ENCODE results near the gene SMIM44.

SMIM44 gene

DNA sequence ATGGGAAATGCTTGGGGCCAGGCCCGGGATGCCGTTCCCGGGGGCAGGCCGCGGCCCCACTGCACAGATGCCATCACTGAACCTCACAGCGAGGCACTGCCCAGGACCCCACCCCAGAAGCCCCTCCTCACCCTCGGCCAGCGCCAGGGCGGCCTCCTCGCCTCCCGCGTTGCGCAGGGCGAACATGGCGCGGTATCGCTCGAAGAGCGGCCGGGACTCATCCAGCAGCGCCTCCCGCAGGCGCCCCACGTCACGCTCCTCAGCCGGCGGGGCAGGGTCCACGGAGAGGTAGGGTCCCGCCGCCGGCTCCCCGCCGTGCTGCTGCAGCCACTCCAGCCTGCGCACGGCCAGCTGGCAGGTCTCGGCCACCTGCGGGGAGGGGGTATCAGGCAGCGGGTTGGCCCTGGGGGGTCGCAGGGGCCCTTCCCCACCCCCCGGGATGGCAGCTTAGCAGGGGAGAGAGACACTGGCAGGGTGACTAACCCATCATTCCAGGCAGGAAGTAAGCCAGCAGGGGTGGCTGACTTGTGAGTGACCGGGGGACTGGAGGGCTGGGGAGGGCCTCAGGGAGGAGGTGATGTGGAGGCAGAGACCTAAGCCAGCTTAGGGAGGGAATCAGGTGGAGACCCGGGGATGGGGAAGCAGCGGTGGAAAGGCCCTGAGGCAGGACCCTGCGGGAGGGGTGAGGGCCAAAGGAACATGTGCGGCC, 9.0 kb upstream of the SMIM44 start:
- TF ChIP-seq, protein P1, sequence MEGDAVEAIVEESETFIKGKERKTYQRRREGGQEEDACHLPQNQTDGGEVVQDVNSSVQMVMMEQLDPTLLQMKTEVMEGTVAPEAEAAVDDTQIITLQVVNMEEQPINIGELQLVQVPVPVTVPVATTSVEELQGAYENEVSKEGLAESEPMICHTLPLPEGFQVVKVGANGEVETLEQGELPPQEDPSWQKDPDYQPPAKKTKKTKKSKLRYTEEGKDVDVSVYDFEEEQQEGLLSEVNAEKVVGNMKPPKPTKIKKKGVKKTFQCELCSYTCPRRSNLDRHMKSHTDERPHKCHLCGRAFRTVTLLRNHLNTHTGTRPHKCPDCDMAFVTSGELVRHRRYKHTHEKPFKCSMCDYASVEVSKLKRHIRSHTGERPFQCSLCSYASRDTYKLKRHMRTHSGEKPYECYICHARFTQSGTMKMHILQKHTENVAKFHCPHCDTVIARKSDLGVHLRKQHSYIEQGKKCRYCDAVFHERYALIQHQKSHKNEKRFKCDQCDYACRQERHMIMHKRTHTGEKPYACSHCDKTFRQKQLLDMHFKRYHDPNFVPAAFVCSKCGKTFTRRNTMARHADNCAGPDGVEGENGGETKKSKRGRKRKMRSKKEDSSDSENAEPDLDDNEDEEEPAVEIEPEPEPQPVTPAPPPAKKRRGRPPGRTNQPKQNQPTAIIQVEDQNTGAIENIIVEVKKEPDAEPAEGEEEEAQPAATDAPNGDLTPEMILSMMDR (IDR thresholded peaks at IDR 0.05; ENCODE audit: low read depth, low read length), result no peak
- no peak for DNase-seq (ENCODE audit: extremely low read depth, low read depth)

DNA sequence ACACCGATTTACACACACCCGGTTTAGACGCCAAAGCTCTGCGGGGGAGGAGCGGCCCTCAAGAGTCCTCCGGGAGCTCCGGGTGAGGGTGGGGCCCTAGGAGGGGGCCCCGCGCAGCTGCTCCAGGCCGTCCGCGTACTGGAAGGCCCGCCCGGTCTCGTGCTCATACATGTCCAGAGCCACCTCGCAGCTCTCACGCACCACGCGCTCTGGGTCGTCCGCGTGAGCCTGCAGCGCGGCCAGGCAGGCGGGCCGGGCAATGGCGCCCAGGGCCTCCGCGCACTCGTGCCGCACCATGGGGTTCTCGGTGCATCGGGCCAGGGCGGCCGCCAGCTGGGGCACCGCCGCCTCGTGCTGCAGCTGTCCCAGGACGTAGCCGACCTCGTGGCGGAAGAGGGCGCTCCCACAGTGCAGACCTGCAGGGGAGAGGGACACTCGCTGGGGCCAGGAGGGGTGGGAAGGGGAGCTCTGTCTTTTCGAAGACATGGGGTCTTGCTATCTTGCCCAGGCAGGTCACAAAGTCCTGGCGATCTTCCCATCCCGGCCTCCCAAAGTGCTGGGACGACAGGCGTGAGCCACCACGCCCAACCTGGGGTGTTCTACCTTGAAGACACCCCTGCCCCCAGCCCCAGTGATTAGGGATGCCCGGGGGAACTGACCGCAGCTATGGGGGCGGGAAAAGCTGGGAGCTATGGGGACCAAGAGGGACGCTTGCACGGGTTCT, 8.3 kb upstream of the SMIM44 start:
- no peak for DNase-seq (ENCODE audit: extremely low read depth, low read depth)
- TF ChIP-seq, protein P1 (IDR thresholded peaks at IDR 0.05; ENCODE audit: low read depth, low read length), result no peak

DNA sequence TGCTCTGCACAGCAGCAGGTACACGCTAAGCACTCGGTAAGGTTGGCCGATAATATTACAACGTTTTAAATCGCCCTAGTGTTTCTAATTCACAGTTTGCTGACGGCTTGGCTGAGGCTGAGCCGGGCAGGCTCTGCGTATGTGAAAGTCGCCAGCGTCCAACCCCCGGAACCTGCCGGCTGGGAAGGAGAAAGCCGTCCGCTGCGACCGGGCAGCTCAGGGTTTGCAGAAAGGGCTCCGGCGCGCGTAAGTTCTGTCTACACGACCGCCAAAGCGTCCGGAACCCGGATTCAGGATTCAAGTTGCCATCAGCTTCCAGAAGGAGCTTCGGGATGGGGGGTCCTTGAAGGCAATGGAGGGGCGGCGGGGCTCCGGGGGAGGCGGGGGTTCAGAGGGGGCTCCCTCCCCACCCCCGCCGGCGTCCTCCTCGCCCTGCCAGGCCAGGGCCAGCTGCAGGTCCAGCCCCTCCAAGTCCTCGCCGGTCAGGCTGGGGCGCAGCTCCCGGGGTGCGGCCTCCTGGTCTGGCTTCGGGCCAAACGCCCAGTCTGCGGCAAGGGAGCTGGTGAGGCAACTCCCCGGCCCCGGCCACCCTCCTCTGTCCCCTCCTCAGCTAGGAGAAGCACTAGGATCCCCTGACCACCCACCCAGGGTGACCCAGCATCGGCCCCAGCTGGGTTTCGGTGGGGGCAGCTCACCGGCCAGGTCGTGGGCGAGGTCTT, 575 bp downstream of the SMIM44 start:
- TF ChIP-seq, protein P1 (IDR thresholded peaks at IDR 0.05; ENCODE audit: low read depth, low read length), result no peak
- DNase-seq (ENCODE audit: extremely low read depth, low read depth), result no peak

DNA sequence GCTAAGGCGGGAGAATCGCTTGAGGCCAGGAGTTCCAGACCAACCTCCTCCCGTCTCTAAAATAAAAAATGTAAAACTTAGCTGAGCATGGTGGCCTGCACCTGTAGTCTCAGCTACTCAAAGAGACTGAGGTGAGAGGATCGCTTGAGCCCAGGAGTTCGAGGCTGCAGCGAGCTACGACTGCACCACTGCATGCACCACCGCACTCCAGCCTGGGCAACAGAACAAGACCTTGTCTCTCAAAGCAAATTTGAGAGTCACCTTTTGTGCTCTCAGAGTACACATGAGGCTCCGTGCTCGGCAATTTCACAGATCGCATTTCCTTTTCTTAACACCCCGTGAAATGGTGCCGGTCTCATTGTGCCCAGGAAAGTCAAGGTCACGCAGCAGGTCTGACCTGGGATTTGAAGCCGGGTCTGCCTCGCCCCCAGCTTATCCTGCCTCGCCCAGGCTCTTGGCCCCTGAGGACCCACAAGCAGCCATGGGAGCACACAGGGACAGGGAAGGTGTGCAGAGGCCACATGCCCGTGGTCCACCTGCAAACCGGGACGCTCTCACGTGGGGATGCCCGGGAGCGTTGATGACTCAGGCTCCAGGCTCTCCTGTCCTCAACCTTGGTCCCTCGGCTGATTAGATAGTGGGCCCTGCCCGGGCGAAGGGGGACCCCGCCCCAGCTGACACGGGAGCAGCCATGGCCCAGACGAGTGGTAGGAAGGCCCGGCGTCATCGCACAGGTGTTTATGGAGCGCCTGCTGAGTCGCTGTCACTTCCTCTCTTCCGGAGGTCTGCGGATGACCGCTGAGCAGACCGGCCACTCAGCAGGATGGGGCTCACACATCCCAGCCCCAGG, 1.8 kb downstream of the SMIM44 start:
- TF ChIP-seq, protein P1 (IDR thresholded peaks at IDR 0.05; ENCODE audit: low read depth, low read length), result no peak
- no peak for DNase-seq (ENCODE audit: extremely low read depth, low read depth)

DNA sequence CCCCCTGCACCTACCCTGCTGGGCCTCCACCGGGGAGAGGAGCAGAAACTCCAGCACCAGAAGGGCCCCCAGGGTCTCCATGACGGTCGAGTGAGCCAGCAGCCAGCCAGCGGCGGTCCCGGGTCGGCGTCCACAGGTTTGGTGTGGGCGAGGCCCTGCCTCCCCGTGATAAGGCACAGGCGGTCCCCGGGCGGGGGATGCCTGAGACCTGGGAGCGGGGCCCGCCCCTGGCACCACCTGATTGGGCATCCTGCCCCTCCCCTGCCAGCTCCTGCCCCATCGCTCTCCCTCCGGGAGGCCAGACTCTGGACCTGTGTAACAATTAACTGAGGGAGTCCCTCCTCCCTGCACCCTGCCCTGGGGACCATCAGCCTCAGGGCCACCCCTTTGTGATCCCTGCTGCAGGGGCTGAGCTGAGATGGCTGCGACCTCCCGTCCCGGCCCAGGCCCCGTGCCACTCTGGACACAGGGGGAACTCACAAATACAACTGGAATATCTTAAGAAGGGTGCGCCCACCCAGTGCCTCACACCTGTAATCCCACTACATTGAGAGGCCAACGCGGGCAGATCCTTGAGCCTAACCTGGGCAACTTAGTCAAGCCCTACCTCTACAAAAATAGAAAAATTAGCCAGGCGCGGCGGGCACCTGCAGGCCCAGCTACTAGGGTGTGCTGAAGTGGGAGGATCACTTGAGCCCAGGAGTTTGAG, 2.7 kb downstream of the SMIM44 start, which contains the start of gene SMIM24:
Gene SMIM24, minus strand, starts transcription at position 143 of the 709 bp plus-strand sequence. Its CDS starts 62 bp downstream, at position 81.
- TF ChIP-seq, protein P1 (IDR thresholded peaks at IDR 0.05; ENCODE audit: low read depth, low read length), result no peak
- DNase-seq (ENCODE audit: extremely low read depth, low read depth), result no peak

DNA sequence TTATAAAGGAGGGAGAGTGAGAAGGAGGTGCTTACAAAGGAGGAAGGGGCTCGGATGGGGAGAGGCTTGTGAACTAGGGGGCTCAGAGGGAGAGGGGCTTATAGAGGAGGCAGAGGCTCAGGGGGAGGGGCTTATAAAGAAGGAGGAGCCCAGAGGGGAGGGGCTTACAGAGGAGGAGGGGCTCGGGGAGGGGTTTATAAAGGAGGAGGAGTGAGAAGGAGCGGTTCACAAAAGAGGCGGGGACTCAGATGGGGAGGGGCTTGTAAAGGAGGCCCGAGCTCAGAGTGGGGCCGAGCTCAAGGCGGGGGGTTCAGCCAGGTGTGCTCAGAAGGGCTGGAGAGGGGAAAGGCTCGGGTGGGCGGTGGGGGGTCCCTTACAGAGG, 3.4 kb downstream of the SMIM44 start:
- DNase-seq (ENCODE audit: extremely low read depth, low read depth), result no peak
- TF ChIP-seq, protein P1 (IDR thresholded peaks at IDR 0.05; ENCODE audit: low read depth, low read length), result no peak

Data from AG09319 (cell line).